MCF 10A (cell line): ENCODE results near the gene SPATA31C2. TPM values are rescaled to one million over a fixed set of nuclear protein-coding genes. Genes with fewer than 3 reads are reported as not detected.

Experiments
- BruUV-seq: library from RNA; stranded (reverse); fragments of 400-500 nt; replicated peaks from 2 replicates; lab custom pipeline; 2021; lab: Mats Ljungman, UMichigan
- CTCF ChIA-PET: fragments of 300-600 bp; sonication (Branson Sonifier 250); formaldehyde crosslinking; extraction: SDS; loops from one replicate; lab custom pipeline; 2021; ENCODE audit warnings: antibody characterized with exemption, inconsistent platforms; lab: Yijun Ruan, JAX
- POLR2A ChIA-PET: fragments of 300-600, 350-650 bp; sonication (Branson Sonifier 250); formaldehyde crosslinking; extraction: SDS; loops from one replicate; lab custom pipeline; 2020; ENCODE audit warnings: antibody characterized with exemption, inconsistent platforms; lab: Yijun Ruan, JAX
- DNase-seq: peaks from one replicate; pipeline ENCODE4 v3.0.0-alpha.2; 2018; ENCODE audit not compliant: unreplicated experiment
- H3K27ac Mint-ChIP-seq: one replicate; pipeline ENCODE4 v1.8.0; 2022; ENCODE audit warnings: mild to moderate bottlenecking, low read depth, mixed read lengths; ENCODE audit not compliant: unreplicated experiment
- H3K27me3 Mint-ChIP-seq: one replicate; pipeline ENCODE4 v1.8.0; 2022; ENCODE audit warnings: mixed read lengths; ENCODE audit not compliant: insufficient read depth, unreplicated experiment
- H3K36me3 Mint-ChIP-seq: one replicate; pipeline ENCODE4 v1.8.0; 2022; ENCODE audit warnings: mild to moderate bottlenecking, moderate library complexity, mixed read lengths; ENCODE audit not compliant: insufficient read depth, unreplicated experiment
- H3K4me1 Mint-ChIP-seq: one replicate; pipeline ENCODE4 v1.8.0; 2022; ENCODE audit warnings: mixed read lengths; ENCODE audit not compliant: insufficient read depth, unreplicated experiment
- H3K4me3 Mint-ChIP-seq: one replicate; pipeline ENCODE4 v1.8.0; 2022; ENCODE audit warnings: mild to moderate bottlenecking, moderate library complexity, mixed read lengths; ENCODE audit not compliant: unreplicated experiment
- H3K9me3 Mint-ChIP-seq: one replicate; pipeline ENCODE4 v1.8.0; 2022; ENCODE audit warnings: mixed read lengths; ENCODE audit not compliant: unreplicated experiment
- CTCF ChIP-seq: fragments of 200-600 bp; IDR thresholded peaks from one replicate; pipeline ENCODE4 v1.8.0; 2022; ENCODE audit warnings: antibody characterized with exemption, mild to moderate bottlenecking; ENCODE audit not compliant: unreplicated experiment
- intact Hi-C: fragments of 100-400 bp; cut with micrococcal nuclease; formaldehyde crosslinking; loops from 2 replicates; pipeline ENCODE4 v1.14.1; 2022
- total RNA-seq: library from RNA; stranded (reverse); gene quantifications from 2 replicates; pipeline ENCODE4 v1.2.3, GENCODE V29; 2022

The SPATA31C2 gene
- total RNA-seq, 1 experiment from 2014 or later: not detected

GRCh38 chr9:88108779-88109178, 29.5 kb downstream of the SPATA31C2 start:
- Mint-ChIP-seq H3K9me3 (no peaks in the 10 kb centered on the region), H3K27me3 (peaks cover 10% of the 10 kb centered on the region), H3K4me1 (no peaks in the 10 kb centered on the region), H3K4me3 (no peak overlapping the region), H3K27ac (no peak overlapping the region), H3K36me3 (no peaks in the 10 kb centered on the region)
- no TSS peak for BruUV-seq
- no peak for DNase-seq
- intact Hi-C loops: no loop called here
- no peak for TF ChIP-seq CTCF
- POLR2A ChIA-PET: interaction anchor here (1.3 kb wide), 1 partner anchor 134 kb away, joined by 4 read pairs; the partner anchor contains the start of gene CDK20
- CTCF ChIA-PET: interaction anchor here (0.6 kb wide), 1 partner anchor 210 kb away, joined by 3 read pairs; no protein-coding TSS in a partner anchor

GRCh38 chr9:88106492-88106891, 31.8 kb downstream of the SPATA31C2 start:
- DNase-seq: peak; percentile 54
- Mint-ChIP-seq H3K36me3 (no peaks in the 10 kb centered on the region), H3K9me3 (no peaks in the 10 kb centered on the region), H3K27ac (no peak overlapping the region), H3K27me3 (peaks cover 10% of the 10 kb centered on the region), H3K4me3 (no peak overlapping the region), H3K4me1 (no peaks in the 10 kb centered on the region)
- TF ChIP-seq CTCF: peak; percentile 51
- POLR2A ChIA-PET: interaction anchor here (1.5 kb wide), 1 partner anchor 282 kb away, joined by 4 read pairs; the partner anchor contains the start of gene SPIN1
- CTCF ChIA-PET: interaction anchor here (0.6 to 2.1 kb wide), 17 partner anchors 10 to 481 kb away, joined by 3 to 9 read pairs (median 5); no protein-coding TSS in a partner anchor
- no TSS peak for BruUV-seq
- intact Hi-C loops: loop anchor here (1.0 kb wide), 2 partner anchors 281 to 472 kb away; no protein-coding TSS in a partner anchor

- no peaks in the 10 kb centered on the region for H3K27me3 Mint-ChIP-seq
- TF ChIP-seq CTCF: no peak
- H3K27ac Mint-ChIP-seq: no peak overlapping the region
- BruUV-seq: no TSS peak
- intact Hi-C loops: no loop called here
- no peaks in the 10 kb centered on the region for H3K9me3 Mint-ChIP-seq
- no peaks in the 10 kb centered on the region for H3K4me1 Mint-ChIP-seq
- no peak for DNase-seq
- POLR2A ChIA-PET: no interaction called here
- CTCF ChIA-PET: interaction anchor here (0.6 to 0.8 kb wide), 3 partner anchors 9 to 178 kb away, joined by 3 to 4 read pairs (median 4); no protein-coding TSS in a partner anchor
- no peaks in the 10 kb centered on the region for H3K36me3 Mint-ChIP-seq
- no peak overlapping the region for H3K4me3 Mint-ChIP-seq
Observed at GRCh38 chr9:88092797-88093331, 45.4 kb downstream of the SPATA31C2 start.

- no peaks in the 10 kb centered on the region for H3K4me1 Mint-ChIP-seq
- intact Hi-C loops: no loop called here
- CTCF ChIA-PET: no interaction called here
- no peak for TF ChIP-seq CTCF
- no peak overlapping the region for H3K27ac Mint-ChIP-seq
- peak; percentile 26 for DNase-seq
- H3K36me3 Mint-ChIP-seq: no peaks in the 10 kb centered on the region
- no peaks in the 10 kb centered on the region for H3K9me3 Mint-ChIP-seq
- H3K4me3 Mint-ChIP-seq: no peak overlapping the region
- POLR2A ChIA-PET: no interaction called here
- no peaks in the 10 kb centered on the region for H3K27me3 Mint-ChIP-seq
- no TSS peak for BruUV-seq
Observed at GRCh38 chr9:88090151-88090581, 48.1 kb downstream of the SPATA31C2 start.
